Stomach (tissue), 4 donors: Measurements from ENCODE around the gene DPP8.

Source experiments
- CTCF ChIP-seq, 7 experiments: fragments of 450-650 bp in 4 of 7; fragments of 200-600 bp in 3 of 7; sonication (generic) in 3 of 7; IDR thresholded peaks; one replicate each; pipeline ENCODE4 v1.5.1; 2016 to 2019; ENCODE audit warnings: antibody characterized with exemption in 7 of 7, control low read depth in 2 of 7, mild to moderate bottlenecking in 1 of 7
- POLR2A ChIP-seq, 4 donors: fragments of 450-650 bp; IDR thresholded peaks; one replicate each; pipeline ENCODE4 v1.6.1; 2016; ENCODE audit warnings: antibody characterized with exemption in 4 of 4, control low read depth in 2 of 4, mild to moderate bottlenecking in 1 of 4, moderate library complexity in 1 of 4
- POLR2AphosphoS5 ChIP-seq, 3 donors: sonication (generic); formaldehyde crosslinking; IDR thresholded peaks; one replicate each; pipeline ENCODE4 v1.6.1; 2016; ENCODE audit warnings: antibody characterized with exemption in 3 of 3

DNA sequence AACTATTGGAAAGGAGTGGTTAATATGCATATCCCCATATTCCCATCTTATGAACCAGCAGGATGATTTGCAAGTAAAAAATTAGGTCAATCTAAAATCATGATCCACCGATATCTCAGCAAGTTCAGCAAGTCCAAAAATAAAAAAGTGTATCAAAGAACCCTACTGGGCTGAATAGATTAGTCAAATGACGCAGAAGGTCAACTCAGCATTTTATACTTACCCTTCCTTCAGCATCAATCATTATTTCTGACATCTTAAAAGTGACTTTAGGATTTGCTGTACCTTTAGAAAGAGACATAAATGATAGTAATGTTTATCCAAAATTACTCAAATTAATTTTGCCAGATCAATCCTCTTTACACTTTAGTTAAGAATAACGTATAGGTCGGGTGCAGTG, 32.6 kb downstream of the DPP8 start:
- TF ChIP-seq CTCF (IDR thresholded peaks at IDR 0.05) (no peak), POLR2A (IDR thresholded peaks at IDR 0.05) (no peak), POLR2AphosphoS5 (IDR thresholded peaks at IDR 0.05) (no peak)
